HG03342 (cell line): ENCODE data around the gene STIP1.

Experiments
- ATAC-seq: cut with Tn5 transposase; IDR thresholded peaks from one replicate; pipeline ENCODE4 v1.9.1; 2021; ENCODE audit warnings: mild to moderate bottlenecking, moderate library complexity; ENCODE audit not compliant: unreplicated experiment

Gene STIP1

GRCh38 chr11:64248578-64248977 is 62.6 kb downstream of the STIP1 start:
- ATAC-seq = no peak

GRCh38 chr11:64249038-64249437 is 63.1 kb downstream of the STIP1 start:
- no peak for ATAC-seq

GRCh38 chr11:64249563-64250414 is 63.8 kb downstream of the STIP1 start:
- ATAC-seq = no peak

- no peak for ATAC-seq
These were observed 64.5 kb downstream of the STIP1 start for GRCh38 chr11:64250415-64251015.

GRCh38 chr11:64251016-64251752 is 65.2 kb downstream of the STIP1 start, which contains the start of gene PLCB3:
TSS of gene PLCB3 (plus strand) at chr11:64251530. CDS start at chr11:64251650, 120 bp downstream.
- ATAC-seq = peak; percentile 39

GRCh38 chr11:64251753-64252002 is 65.7 kb downstream of the STIP1 start:
- ATAC-seq = no peak

GRCh38 chr11:64252003-64252872 is 66.3 kb downstream of the STIP1 start:
- ATAC-seq = no peak

GRCh38 chr11:64253043-64253442 is 67.1 kb downstream of the STIP1 start:
- no peak for ATAC-seq

GRCh38 chr11:64253481-64253880 is 67.5 kb downstream of the STIP1 start:
- ATAC-seq = no peak
